GM21447 (cell line): Measurements from ENCODE around the gene CHRNB1.
A peak's percentile ranks its signal among the peaks of the same experiment; 100 is the strongest.

ENCODE experiments used
- ATAC-seq: cut with Tn5 transposase; IDR thresholded peaks from one replicate; pipeline ENCODE4 v1.9.1; 2021; ENCODE audit not compliant: unreplicated experiment

The CHRNB1 gene, protein sequence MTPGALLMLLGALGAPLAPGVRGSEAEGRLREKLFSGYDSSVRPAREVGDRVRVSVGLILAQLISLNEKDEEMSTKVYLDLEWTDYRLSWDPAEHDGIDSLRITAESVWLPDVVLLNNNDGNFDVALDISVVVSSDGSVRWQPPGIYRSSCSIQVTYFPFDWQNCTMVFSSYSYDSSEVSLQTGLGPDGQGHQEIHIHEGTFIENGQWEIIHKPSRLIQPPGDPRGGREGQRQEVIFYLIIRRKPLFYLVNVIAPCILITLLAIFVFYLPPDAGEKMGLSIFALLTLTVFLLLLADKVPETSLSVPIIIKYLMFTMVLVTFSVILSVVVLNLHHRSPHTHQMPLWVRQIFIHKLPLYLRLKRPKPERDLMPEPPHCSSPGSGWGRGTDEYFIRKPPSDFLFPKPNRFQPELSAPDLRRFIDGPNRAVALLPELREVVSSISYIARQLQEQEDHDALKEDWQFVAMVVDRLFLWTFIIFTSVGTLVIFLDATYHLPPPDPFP

GRCh38 chr17:7444682-7445618, at the start of gene CHRNB1:
Gene CHRNB1, plus strand, starts transcription at chr17:7445061. Its CDS starts 67 bp downstream, at chr17:7445128.
- ATAC-seq: peak; percentile 43

DNA sequence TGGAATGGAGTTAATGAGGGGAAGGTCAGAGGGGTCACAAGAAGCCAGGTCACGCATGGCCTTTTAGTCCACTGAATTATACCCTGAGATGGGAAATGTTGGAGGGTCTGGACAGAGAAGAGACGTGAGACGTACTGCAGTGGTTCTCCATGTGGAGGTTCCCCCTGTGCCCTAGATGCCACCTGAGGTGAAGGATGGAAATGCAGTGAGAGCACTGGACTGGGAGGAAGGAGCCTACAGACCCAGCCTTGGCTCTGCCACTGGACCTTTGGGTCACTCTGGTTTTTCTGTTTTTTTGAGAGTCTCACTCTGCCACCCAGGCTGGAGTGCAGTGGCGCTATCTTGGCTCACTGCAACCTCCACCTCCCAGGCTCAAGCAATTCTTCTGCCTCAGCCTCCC, 48.7 kb upstream of the CHRNB1 start:
- ATAC-seq: no peak

DNA sequence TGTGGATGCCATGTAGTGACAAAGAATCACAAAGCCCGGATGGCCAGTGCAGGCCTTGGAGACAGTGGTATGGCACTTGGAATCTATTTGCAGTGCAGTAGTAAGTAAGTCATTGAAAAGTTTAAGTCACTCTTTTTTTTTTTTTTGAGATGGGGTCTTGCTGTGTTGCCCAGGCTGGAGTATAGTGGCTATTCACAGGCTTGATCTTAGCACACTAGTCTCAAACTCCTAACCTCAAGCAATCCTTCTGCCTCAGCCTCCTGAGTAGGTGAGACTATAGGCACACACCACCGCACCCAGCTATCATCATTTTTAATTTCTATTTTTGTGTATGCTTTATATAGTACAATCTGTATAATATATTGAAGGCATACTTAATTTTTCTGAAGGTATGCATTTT, 46.2 kb upstream of the CHRNB1 start:
- ATAC-seq: no peak

GRCh38 chr17:7403043-7403726, 41.7 kb upstream of the CHRNB1 start:
- ATAC-seq: no peak

- no peak for ATAC-seq
Observed at GRCh38 chr17:7403727-7403976, 41.2 kb upstream of the CHRNB1 start.

- ATAC-seq: peak; percentile 94
Observed at GRCh38 chr17:7403977-7404736, 40.7 kb upstream of the CHRNB1 start, which contains the start of gene TMEM256. Gene TMEM256, minus strand, starts transcription at chr17:7404097. Its CDS starts 13 bp downstream, at chr17:7404084.

DNA sequence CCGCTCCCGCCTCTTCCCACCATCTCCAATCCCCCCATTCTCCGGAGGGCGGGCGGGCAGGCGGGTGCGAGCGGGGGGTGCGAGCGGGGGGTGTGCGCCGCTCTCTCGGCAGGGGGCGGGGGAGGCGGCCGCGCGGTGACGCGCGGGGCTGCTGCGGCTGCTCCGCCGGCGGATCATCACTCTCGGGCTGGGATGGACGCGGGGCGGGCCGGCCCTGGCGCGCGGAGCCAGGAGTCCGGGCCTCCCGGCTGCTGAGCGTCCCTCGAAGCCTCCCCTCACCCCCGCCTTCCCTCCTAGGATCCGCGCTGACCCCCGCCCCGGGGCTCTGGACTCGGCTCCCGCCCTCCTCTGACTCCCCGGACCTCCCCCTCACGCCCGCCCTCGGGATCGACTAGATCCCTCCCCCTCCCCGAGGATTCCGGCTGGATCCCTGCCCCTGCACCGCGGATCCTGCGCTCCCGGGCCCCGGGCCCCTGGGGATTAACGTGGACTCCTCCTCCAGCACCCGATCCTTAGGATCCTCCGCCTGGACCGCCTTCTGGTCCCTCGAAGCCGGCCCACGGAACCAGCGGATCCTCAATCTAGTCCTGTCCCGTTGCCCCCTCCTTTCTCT, 40.0 kb upstream of the CHRNB1 start:
- ATAC-seq: no peak

GRCh38 chr17:7405350-7406234, 39.3 kb upstream of the CHRNB1 start:
- ATAC-seq: no peak

- ATAC-seq: no peak
Observed at GRCh38 chr17:7406235-7406825, 38.5 kb upstream of the CHRNB1 start.

- no peak for ATAC-seq
Observed at GRCh38 chr17:7407082-7407481, 37.8 kb upstream of the CHRNB1 start.

DNA sequence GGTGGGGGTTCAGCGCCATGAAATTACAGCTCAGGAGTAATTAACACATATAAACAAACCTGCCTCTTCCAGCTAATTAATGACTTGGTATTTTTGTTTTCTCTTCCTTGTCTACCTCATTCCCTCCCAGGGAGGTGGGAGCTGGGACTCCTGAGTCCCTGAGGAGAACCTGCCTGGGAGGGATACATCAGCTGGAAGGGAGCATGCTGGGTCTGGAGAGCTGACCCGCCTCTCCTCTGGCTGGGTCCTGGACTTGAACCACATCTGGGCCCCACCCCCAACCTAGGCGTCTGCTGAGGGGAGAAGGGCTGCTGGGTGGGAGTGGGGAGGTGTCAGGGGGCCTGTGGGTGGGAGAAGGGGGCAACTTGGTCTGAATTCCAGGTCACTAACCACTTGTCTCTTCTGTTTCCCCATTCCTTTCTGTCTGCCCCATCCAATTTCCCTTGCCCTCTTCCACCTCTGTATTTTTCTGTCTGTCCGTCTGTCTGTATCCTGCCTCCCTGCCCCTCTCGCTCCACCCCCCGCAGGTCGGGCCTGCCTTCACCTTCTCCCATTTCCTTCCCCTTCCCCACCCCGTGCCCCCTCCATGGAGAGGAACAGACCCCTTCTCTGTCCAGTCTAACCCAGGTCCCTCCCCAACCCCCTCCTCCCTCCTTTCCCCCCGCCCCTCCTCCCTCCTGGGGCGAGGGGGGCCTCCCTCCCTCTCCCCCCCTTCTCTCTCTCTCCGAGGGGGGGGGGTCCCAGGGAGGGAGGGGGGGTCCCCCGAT, 37.2 kb upstream of the CHRNB1 start, which contains the start of gene NLGN2:
NLGN2 (plus strand) TSS at position 361 of the 767 bp plus-strand sequence. CDS start 411 bp downstream, outside the sequence.
- ATAC-seq: no peak

- no peak for ATAC-seq
Observed at GRCh38 chr17:7408252-7408727, 36.6 kb upstream of the CHRNB1 start.

DNA sequence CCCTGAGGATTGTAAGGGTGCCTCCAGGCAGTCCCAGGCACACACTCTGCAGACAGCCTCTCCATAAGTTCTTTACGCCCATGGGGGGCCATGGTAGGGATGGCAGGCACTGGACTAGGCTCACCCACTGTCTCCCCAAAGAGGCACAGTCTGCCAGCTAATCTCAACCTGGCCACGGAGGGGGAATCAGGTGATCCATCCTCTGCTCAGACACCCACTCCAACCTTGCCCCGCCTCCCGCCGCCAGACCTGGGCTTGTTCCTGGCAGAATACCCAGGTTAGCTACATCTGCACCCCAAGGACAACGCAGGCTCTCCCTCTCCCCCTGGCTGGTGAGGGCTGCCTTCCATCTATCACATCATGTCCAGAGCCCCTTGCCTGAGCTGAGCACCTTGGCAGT, 36.0 kb upstream of the CHRNB1 start:
- no peak for ATAC-seq

GRCh38 chr17:7409716-7410115, 35.1 kb upstream of the CHRNB1 start:
- ATAC-seq: no peak

GRCh38 chr17:7410634-7411426, 34.0 kb upstream of the CHRNB1 start:
- no peak for ATAC-seq

- ATAC-seq: no peak
Observed at GRCh38 chr17:7411427-7411750, 33.5 kb upstream of the CHRNB1 start.

- ATAC-seq: no peak
Observed at GRCh38 chr17:7413346-7413985, 31.4 kb upstream of the CHRNB1 start.
